NCI-H1694 treated with DMSO at 0.1 percent for 48 hours (cell line): ENCODE measurements around the gene ZFYVE9.
A peak's percentile ranks its signal among the peaks of the same experiment; 100 is the strongest.

Source experiments
- DNase-seq: peaks from one replicate; lab custom pipeline; 2025; lab: John Stamatoyannopoulos, UW

ZFYVE9 gene

GRCh38 chr1:52243221-52243987 is 101.5 kb downstream of the ZFYVE9 start:
- no peak for DNase-seq

GRCh38 chr1:52249831-52250230 is 107.9 kb downstream of the ZFYVE9 start:
- no peak for DNase-seq

- DNase-seq: no peak
Observed at GRCh38 chr1:52253421-52253820, 111.5 kb downstream of the ZFYVE9 start.

GRCh38 chr1:52259886-52260285 is 118.0 kb downstream of the ZFYVE9 start:
- no peak for DNase-seq

GRCh38 chr1:52263153-52263910 is 121.4 kb downstream of the ZFYVE9 start:
- DNase-seq: no peak

GRCh38 chr1:52264530-52265115 is 122.7 kb downstream of the ZFYVE9 start:
- no peak for DNase-seq

- no peak for DNase-seq
Observed at GRCh38 chr1:52266507-52266906, 124.6 kb downstream of the ZFYVE9 start.

GRCh38 chr1:52268372-52268771 is 126.5 kb downstream of the ZFYVE9 start:
- no peak for DNase-seq

GRCh38 chr1:52281518-52281917 is 139.6 kb downstream of the ZFYVE9 start:
- DNase-seq: no peak

GRCh38 chr1:52288286-52288685 is 146.4 kb downstream of the ZFYVE9 start:
- no peak for DNase-seq

GRCh38 chr1:52294580-52294979 is 152.7 kb downstream of the ZFYVE9 start:
- no peak for DNase-seq

- DNase-seq: peak; percentile 77
Observed at GRCh38 chr1:52296345-52296744, 154.5 kb downstream of the ZFYVE9 start.

- no peak for DNase-seq
Observed at GRCh38 chr1:52305417-52306226, 163.7 kb downstream of the ZFYVE9 start.

GRCh38 chr1:52306227-52307006 is 164.5 kb downstream of the ZFYVE9 start:
- no peak for DNase-seq

GRCh38 chr1:52321061-52321460 is 179.2 kb downstream of the ZFYVE9 start:
- DNase-seq: no peak

GRCh38 chr1:52323731-52324130 is 181.8 kb downstream of the ZFYVE9 start:
- no peak for DNase-seq

- no peak for DNase-seq
Observed at GRCh38 chr1:52325786-52326185, 183.9 kb downstream of the ZFYVE9 start.

- no peak for DNase-seq
Observed at GRCh38 chr1:52328615-52329014, 186.7 kb downstream of the ZFYVE9 start.

- no peak for DNase-seq
Observed at GRCh38 chr1:52332411-52332810, 190.5 kb downstream of the ZFYVE9 start.

- no peak for DNase-seq
Observed at GRCh38 chr1:52334906-52335528, 193.1 kb downstream of the ZFYVE9 start.

- DNase-seq: no peak
Observed at GRCh38 chr1:52337439-52337838, 195.6 kb downstream of the ZFYVE9 start.
